AG08396 (cell line): ENCODE results near the gene PCDHB10.
"Not testable (repeated sequence)": the region's sequence is repeated elsewhere in the genome, so short reads cannot be mapped to it uniquely, and the experiment has no call there.

Experiments used
- DNase-seq: peaks from one replicate; pipeline ENCODE4 v3.0.0; 2012; ENCODE audit warnings: low spot score, mixed read lengths

The PCDHB10 gene

DNA sequence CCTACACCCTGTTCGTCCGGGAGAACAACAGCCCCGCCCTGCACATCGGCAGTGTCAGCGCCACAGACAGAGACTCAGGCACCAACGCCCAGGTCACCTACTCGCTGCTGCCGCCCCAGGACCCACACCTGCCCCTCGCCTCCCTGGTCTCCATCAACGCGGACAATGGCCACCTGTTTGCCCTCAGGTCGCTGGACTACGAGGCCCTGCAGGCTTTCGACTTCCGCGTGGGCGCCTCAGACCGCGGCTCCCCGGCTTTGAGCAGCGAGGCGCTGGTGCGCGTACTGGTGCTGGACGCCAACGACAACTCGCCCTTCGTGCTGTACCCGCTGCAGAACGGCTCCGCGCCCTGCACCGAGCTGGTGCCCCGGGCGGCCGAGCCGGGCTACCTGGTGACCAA is 3.5 kb upstream of the PCDHB10 start:
- not testable (repeated sequence) for DNase-seq

DNA sequence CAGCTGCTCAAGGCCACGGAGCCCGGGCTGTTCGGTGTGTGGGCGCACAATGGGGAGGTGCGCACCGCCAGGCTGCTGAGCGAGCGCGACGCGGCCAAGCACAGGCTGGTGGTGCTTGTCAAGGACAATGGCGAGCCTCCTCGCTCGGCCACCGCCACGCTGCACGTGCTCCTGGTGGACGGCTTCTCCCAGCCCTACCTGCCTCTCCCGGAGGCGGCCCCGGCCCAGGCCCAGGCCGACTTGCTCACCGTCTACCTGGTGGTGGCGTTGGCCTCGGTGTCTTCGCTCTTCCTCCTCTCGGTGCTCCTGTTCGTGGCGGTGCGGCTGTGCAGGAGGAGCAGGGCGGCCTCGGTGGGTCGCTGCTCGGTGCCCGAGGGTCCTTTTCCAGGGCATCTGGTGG is 3.0 kb upstream of the PCDHB10 start:
- DNase-seq, result not testable (repeated sequence)

DNA sequence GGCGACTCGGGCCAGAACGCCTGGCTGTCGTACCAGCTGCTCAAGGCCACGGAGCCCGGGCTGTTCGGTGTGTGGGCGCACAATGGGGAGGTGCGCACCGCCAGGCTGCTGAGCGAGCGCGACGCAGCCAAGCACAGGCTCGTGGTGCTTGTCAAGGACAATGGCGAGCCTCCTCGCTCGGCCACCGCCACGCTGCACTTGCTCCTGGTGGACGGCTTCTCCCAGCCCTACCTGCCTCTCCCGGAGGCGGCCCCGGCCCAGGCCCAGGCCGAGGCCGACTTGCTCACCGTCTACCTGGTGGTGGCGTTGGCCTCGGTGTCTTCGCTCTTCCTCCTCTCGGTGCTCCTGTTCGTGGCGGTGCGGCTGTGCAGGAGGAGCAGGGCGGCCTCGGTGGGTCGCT is 2.2 kb downstream of the PCDHB10 start:
- DNase-seq, result not testable (repeated sequence)

DNA sequence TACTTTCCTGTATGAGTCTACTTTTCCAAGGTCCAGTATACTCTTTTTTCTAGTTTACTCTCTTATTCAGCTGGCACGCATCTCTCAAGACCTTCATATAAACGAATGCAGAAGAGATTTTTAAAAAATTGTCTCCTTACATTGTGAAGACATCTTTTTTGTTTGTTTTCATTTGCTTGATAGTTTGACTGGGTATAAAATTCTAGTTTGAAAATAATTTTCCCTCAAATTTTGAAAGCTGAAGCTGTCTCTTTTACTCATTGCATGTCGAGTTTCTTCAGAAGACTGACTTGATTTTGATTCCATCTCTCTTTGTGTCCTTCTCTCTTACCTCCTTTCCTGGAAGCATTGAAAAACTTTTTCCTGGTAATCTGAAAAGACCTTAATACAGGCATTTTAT is 4.2 kb downstream of the PCDHB10 start:
- no peak for DNase-seq

DNA sequence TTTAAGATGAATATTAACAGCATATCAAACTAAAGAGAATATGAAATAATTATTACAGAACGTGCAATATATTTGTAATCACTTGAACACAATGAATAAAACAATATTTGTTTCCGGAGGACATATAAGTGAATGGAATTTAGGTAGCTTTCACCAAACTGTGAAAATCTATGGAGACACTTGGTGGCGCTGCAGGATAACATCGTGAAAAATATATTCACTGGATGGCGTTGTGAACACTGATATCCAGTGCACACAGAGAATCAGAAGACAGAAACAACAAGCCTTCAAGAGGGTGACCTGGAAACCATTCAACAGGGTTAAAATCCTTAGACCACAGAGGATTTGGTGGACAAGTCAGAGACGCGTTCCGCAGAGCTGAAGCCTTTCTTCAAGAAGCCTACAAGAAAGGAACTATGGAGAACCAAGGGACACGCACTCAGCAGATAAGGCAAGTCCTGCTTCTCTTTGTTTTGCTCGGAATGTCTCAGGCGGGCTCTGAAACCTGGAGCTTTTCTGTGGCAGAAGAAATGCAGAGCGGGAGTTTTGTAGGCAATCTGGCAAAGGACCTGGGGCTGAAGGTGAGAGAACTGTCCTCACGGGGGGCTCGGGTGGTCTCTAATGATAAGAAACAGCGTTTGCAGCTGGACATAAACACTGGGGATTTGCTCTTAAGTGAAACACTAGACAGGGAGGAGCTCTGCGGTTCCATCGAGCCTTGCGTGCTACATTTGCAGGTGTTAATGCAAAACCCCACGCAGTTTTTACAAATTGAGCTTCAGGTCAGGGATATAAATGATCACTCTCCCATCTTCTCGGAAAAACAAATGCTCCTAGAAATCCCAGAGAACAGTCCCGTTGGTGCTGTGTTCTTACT is 7.4 kb downstream of the PCDHB10 start, which contains the start of gene PCDHB11:
Gene PCDHB11, plus strand, starts transcription at position 269 of the 877 bp plus-strand sequence. Its CDS starts 148 bp downstream, at position 417.
- DNase-seq, result peak; percentile 37

DNA sequence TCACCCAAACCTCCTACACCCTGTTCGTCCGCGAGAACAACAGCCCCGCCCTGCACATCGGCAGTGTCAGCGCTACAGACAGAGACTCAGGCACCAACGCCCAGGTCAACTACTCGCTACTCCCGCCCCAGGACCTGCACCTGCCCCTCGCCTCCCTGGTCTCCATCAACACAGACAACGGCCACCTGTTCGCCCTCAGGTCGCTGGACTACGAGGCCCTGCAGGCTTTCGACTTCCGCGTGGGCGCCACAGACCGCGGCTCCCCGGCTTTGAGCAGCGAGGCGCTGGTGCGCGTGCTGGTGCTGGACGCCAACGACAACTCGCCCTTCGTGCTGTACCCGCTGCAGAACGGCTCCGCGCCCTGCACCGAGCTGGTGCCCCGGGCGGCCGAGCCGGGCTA is 9.0 kb downstream of the PCDHB10 start:
- not testable (repeated sequence) for DNase-seq

DNA sequence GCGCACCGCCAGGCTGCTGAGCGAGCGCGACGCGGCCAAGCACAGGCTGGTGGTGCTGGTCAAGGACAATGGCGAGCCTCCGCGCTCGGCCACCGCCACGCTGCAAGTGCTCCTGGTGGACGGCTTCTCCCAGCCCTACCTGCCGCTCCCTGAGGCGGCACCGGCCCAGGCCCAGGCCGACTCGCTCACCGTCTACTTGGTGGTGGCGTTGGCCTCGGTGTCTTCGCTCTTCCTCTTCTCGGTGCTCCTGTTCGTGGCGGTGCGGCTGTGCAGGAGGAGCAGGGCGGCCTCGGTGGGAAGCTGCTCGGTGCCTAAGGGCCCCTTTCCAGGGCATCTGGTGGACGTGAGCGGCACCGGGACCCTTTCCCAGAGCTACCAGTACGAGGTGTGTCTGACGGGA is 9.5 kb downstream of the PCDHB10 start:
- not testable (repeated sequence) for DNase-seq

DNA sequence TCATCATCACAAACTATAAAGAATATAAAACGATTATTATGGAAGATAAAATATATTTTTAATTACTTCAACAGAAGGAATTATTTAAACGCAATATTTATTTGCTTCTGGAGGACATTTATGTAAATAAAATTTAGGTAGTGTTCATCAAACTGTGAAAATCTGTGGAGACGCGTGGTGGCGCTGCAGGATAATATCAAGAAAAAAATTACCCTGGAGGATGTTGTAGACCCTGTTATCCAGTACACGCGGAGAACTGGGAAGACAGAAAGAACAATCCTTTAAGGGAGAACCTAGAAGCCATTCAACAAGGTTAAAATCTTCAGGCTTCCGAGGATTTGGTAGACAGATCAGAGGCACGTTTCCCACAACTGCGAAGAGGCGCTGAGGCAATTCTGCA is 16.3 kb downstream of the PCDHB10 start, which contains the start of gene PCDHB12:
Gene PCDHB12, plus strand, starts transcription at position 242 of the 400 bp plus-strand sequence. CDS start 189 bp downstream, outside the sequence.
- peak; percentile 29 for DNase-seq

DNA sequence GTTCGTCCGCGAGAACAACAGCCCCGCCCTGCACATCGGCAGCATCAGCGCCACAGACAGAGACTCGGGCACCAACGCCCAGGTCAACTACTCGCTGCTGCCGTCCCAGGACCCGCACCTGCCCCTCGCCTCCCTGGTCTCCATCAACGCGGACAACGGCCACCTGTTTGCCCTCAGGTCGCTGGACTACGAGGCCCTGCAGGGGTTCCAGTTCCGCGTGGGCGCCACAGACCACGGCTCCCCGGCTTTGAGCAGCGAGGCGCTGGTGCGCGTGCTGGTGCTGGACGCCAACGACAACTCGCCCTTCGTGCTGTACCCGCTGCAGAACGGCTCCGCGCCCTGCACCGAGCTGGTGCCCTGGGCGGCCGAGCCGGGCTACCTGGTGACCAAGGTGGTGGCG is 18.1 kb downstream of the PCDHB10 start:
- not testable (repeated sequence) for DNase-seq

DNA sequence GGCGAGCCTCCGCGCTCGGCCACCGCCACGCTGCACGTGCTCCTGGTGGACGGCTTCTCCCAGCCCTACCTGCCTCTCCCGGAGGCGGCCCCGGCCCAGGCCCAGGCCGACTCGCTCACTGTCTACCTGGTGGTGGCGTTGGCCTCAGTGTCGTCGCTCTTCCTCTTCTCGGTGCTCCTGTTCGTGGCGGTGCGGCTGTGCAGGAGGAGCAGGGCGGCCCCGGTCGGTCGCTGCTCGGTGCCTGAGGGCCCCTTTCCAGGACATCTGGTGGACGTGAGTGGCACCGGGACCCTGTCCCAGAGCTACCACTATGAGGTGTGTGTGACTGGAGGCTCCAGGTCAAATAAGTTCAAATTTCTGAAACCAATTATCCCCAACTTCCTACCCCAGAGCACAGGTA is 18.7 kb downstream of the PCDHB10 start:
- not testable (repeated sequence) for DNase-seq

DNA sequence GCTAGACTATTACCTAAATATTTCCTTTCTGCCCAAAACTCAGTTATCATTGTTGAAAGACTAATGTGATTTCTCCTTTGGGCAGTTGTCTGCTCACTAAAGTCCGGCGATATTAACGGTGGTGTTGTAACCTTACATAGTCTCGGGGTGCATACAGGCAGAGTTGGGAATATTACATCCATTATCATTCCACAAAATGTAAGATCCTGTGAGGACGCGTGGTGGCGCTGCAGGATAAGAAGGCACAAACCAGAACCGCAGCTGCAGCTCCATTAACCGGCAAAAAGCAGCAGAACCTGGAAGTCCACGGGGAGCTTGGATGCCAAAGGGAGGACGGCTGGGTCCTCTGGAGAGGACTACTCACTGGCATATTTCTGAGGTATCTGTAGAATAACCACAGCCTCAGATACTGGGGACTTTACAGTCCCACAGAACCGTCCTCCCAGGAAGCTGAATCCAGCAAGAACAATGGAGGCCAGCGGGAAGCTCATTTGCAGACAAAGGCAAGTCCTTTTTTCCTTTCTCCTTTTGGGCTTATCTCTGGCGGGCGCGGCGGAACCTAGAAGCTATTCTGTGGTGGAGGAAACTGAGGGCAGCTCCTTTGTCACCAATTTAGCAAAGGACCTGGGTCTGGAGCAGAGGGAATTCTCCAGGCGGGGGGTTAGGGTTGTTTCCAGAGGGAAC is 21.6 kb downstream of the PCDHB10 start, which contains the start of gene PCDHB13:
Gene PCDHB13, plus strand, starts transcription at position 264 of the 684 bp plus-strand sequence. Its CDS starts 205 bp downstream, at position 469.
- DNase-seq, result not testable (repeated sequence)

DNA sequence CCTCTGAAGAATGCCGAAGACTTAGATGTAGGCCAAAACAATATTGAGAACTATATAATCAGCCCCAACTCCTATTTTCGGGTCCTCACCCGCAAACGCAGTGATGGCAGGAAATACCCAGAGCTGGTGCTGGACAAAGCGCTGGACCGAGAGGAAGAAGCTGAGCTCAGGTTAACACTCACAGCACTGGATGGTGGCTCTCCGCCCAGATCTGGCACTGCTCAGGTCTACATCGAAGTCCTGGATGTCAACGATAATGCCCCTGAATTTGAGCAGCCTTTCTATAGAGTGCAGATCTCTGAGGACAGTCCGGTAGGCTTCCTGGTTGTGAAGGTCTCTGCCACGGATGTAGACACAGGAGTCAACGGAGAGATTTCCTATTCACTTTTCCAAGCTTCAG is 22.4 kb downstream of the PCDHB10 start:
- not testable (repeated sequence) for DNase-seq

DNA sequence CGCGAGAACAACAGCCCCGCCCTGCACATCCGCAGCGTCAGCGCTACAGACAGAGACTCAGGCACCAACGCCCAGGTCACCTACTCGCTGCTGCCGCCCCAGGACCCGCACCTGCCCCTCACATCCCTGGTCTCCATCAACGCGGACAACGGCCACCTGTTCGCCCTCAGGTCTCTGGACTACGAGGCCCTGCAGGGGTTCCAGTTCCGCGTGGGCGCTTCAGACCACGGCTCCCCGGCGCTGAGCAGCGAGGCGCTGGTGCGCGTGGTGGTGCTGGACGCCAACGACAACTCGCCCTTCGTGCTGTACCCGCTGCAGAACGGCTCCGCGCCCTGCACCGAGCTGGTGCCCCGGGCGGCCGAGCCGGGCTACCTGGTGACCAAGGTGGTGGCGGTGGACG is 23.4 kb downstream of the PCDHB10 start:
- DNase-seq, result not testable (repeated sequence)

DNA sequence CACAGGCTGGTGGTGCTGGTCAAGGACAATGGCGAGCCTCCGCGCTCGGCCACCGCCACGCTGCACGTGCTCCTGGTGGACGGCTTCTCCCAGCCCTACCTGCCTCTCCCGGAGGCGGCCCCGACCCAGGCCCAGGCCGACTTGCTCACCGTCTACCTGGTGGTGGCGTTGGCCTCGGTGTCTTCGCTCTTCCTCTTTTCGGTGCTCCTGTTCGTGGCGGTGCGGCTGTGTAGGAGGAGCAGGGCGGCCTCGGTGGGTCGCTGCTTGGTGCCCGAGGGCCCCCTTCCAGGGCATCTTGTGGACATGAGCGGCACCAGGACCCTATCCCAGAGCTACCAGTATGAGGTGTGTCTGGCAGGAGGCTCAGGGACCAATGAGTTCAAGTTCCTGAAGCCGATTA is 23.9 kb downstream of the PCDHB10 start:
- not testable (repeated sequence) for DNase-seq

DNA sequence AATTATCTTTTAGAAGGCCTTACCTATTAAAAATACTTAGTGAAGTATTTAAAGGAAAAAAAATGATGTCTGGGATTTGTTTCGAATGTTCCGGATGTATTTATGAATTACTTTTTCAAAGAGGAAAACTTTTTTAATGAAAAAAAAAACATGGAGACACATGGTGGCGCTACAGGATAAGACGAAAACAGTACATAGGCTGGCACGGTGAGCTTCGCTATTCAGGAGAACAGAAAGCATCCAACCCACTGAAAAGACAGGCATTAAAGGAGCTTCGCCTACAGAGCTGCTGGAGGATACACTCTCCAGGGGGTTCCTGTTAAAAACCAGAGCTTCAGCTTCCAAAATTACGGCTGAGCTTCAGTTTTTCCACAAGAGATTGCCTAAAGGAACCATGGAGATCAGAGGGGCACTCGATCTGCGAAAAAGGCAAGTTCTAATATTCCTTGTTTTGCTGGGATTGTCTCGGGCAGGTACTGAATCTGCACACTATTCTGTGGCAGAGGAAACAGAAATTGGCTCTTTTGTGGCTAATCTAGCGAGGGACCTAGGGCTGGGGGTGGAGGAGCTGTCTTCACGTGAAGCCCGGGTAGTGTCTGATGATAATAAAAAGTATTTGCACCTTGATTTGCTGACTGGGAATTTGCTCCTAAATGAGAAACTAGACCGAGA is 31.1 kb downstream of the PCDHB10 start, which contains the start of gene PCDHB14:
Gene PCDHB14, plus strand, starts transcription at position 232 of the 672 bp plus-strand sequence. Its CDS starts 163 bp downstream, at position 395.
- peak; percentile 50 for DNase-seq

DNA sequence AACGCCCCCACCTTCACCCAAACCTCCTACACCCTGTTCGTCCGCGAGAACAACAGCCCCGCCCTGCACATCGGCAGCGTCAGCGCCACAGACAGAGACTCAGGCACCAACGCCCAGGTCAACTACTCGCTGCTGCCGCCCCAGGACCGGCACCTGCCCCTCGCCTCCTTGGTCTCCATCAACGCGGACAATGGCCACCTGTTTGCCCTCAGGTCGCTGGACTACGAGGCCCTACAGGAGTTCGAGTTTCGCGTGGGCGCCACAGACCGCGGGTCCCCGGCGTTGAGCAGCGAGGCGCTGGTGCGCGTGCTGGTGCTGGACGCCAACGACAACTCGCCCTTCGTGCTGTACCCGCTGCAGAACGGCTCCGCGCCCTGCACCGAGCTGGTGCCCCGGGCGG is 32.7 kb downstream of the PCDHB10 start:
- DNase-seq, result not testable (repeated sequence)

DNA sequence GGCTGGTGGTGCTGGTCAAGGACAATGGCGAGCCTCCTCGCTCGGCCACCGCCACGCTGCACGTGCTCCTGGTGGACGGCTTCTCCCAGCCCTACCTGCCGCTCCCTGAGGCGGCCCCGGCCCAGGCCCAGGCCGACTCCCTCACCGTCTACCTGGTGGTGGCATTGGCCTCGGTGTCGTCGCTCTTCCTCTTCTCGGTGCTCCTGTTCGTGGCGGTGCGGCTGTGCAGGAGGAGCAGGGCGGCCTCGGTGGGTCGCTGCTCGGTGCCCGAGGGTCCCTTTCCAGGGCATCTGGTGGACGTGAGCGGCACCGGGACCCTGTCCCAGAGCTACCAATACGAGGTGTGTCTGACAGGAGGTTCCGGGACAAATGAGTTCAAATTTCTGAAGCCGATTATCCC is 33.3 kb downstream of the PCDHB10 start:
- DNase-seq, result not testable (repeated sequence)

DNA sequence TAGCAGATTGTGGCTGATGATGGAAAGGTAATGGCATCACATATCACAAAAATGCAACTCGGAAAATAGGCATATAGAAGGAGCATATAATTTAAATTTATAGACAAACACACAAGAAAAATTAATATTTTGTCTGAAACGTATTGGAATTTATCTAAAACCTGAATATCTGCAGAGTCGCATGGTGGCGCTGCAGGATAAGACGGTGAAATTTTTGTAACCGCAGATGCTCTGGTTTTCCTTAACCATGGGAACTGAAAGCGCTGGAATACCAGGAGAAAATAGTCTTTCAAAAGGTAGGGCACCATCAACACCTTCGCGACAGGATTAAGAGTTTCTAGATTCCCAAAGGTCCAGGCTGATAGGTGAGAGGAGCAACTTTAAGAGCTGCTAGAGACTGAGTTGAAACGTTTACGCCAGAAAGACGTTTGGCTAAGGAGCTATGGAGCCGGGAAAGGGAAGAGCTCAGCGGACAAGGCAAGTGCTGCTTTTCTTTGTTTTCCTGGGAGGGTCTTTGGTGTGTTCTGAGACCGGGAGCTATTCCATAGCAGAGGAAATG is 42.0 kb downstream of the PCDHB10 start:
- DNase-seq, result no peak

DNA sequence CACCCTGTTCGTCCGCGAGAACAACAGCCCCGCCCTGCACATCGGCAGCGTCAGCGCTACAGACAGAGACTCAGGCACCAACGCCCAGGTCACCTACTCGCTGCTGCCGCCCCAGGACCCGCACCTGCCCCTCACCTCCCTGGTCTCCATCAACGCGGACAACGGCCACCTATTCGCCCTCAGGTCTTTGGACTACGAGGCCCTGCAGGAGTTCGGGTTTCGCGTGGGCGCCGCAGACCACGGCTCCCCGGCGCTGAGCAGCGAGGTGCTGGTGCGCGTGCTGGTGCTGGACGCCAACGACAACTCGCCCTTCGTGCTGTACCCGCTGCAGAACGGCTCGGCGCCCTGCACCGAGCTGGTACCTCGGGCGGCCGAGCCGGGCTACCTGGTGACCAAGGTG is 43.8 kb downstream of the PCDHB10 start:
- not testable (repeated sequence) for DNase-seq

DNA sequence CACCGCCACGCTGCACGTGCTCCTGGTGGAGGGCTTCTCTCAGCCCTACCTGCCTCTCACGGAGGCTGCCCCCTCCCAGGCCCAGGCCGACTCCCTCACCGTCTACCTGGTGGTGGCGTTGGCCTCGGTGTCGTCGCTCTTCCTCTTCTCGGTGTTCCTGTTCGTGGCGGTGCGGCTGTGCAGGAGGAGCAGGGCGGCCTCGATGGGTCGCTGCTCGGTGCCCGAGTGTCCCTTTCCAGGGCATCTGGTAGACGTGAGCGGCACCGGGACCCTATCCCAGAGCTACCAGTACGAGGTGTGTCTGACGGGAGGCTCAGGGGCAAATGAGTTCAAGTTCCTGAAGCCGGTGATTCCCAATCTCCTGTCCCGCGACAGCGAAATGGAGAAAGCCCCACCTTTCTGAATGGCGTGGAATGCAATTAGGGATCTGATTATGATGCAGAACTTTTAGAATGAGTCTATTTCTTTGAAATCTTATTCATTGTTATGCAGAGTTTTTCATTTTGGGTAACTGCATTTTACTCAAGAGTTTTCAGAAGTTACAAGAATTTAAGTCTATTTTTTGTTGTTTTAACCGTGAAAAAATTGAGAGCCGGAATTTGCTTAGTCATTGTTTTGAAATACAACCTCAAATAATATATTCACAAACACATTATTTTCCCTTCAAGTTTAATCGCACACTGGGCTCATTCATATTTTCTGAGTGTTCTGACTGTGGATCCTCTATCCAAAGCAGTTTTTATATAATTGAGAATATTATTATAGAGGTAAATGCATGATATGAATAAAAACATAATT is 44.6 kb downstream of the PCDHB10 start:
- DNase-seq, result no peak

DNA sequence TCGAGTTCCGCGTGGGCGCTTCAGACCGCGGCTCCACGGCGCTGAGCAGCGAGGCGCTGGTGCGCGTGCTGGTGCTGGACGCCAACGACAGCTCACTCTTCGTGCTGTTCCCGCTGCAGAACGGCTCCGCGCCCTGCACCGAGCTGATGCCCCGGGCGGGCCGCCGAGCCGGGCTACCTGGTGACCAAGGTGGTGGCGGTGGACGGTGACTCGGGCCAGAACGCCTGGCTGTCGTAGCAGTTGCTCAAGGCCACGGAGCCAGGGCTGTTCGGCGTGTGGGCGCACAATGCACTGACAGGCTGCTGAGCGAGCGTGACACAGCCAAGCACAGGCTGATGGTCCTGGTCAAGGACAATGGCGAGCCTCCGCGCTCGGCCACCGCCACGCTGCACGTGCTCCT is 49.3 kb downstream of the PCDHB10 start:
- DNase-seq, result no peak
